Left hindlimb (tissue), 1 donor: Measurements from ENCODE around the gene SYNGR1.
"Not testable (repeated sequence)": the region's sequence is repeated elsewhere in the genome, so short reads cannot be mapped to it uniquely, and the experiment has no call there.

Source experiments
- DNase-seq: peaks from one replicate; pipeline ENCODE4 v3.0.0-alpha.2; 2018

The SYNGR1 gene

GRCh38 chr22:39317084-39317774, 32.6 kb upstream of the SYNGR1 start:
- DNase-seq = no peak

GRCh38 chr22:39317775-39318506, 31.9 kb upstream of the SYNGR1 start:
- no peak for DNase-seq

- DNase-seq = peak; percentile 57
These were observed 31.1 kb upstream of the SYNGR1 start for GRCh38 chr22:39318507-39319283.

- DNase-seq = peak; percentile 98
These were observed 30.3 kb upstream of the SYNGR1 start, which contains the start of gene RPL3 for GRCh38 chr22:39319284-39320022. Gene RPL3, minus strand, starts transcription at chr22:39319623. Its CDS starts 26 bp downstream, at chr22:39319597.

GRCh38 chr22:39320616-39321029, 29.2 kb upstream of the SYNGR1 start:
- DNase-seq = not testable (repeated sequence)

- no peak for DNase-seq
These were observed 24.3 kb upstream of the SYNGR1 start for GRCh38 chr22:39325392-39325932.

- DNase-seq = no peak
These were observed 21.6 kb upstream of the SYNGR1 start for GRCh38 chr22:39327995-39328754.

- not testable (repeated sequence) for DNase-seq
These were observed 19.2 kb upstream of the SYNGR1 start for GRCh38 chr22:39330553-39330952.

- no peak for DNase-seq
These were observed 17.2 kb upstream of the SYNGR1 start for GRCh38 chr22:39332441-39333064.

- no peak for DNase-seq
These were observed 13.4 kb upstream of the SYNGR1 start for GRCh38 chr22:39336411-39336810.

GRCh38 chr22:39339775-39340174, 10.0 kb upstream of the SYNGR1 start:
- not testable (repeated sequence) for DNase-seq

GRCh38 chr22:39341179-39341578, 8.6 kb upstream of the SYNGR1 start:
- DNase-seq = no peak

GRCh38 chr22:39343259-39344045, 6.3 kb upstream of the SYNGR1 start:
- DNase-seq = no peak

GRCh38 chr22:39344046-39344390, 5.8 kb upstream of the SYNGR1 start:
- DNase-seq = no peak

GRCh38 chr22:39345231-39345630, 4.6 kb upstream of the SYNGR1 start:
- no peak for DNase-seq

GRCh38 chr22:39348909-39349505, 784 bp upstream of the SYNGR1 start:
- DNase-seq = no peak

GRCh38 chr22:39349506-39349966, 255 bp upstream of the SYNGR1 start:
- peak; percentile 63 for DNase-seq

- DNase-seq = no peak
These were observed 1.2 kb downstream of the SYNGR1 start for GRCh38 chr22:39350757-39351688.
